OCI-LY3 (cell line): ENCODE results near the gene MFNG.
A peak's percentile ranks its signal among the peaks of the same experiment; 100 is the strongest.

ENCODE experiments used
- H2AFZ ChIP-seq: fragments of 200-600, 300-600 bp; shearing (Covaris generic); 2 replicates; pipeline ENCODE4 v1.6.0; 2014; ENCODE audit warnings: antibody characterized with exemption, low read depth, low read length
- H3K27ac ChIP-seq: fragments of 200-600, 300-600 bp; sonication (generic); 2 replicates; pipeline ENCODE4 v1.5.1; 2014; ENCODE audit warnings: mild to moderate bottlenecking, low read length, moderate library complexity, mixed read lengths
- H3K27me3 ChIP-seq: fragments of 200-600, 300-600 bp; sonication (generic); 2 replicates; pipeline ENCODE4 v1.6.1; 2014; ENCODE audit warnings: low read depth, low read length, mixed read lengths
- H3K36me3 ChIP-seq: fragments of 200-600, 300-600 bp; sonication (generic); replicated peaks from 2 replicates; pipeline ENCODE3; 2014; ENCODE audit warnings: low read depth, low read length, mixed read lengths
- H3K4me1 ChIP-seq: fragments of 300-600, 200-600 bp; sonication (generic); 2 replicates; pipeline ENCODE4 v1.6.1; 2014; ENCODE audit warnings: low read length, mixed read lengths
- H3K4me2 ChIP-seq: fragments of 200-600, 300-600 bp; sonication (generic); 2 replicates; pipeline ENCODE4 v1.6.1; 2014; ENCODE audit warnings: low read length, mixed read lengths
- H3K4me3 ChIP-seq: fragments of 300-600, 200-600 bp; sonication (generic); 2 replicates; pipeline ENCODE4 v1.5.1; 2014; ENCODE audit warnings: antibody characterized with exemption, mild to moderate bottlenecking, low read length, moderate library complexity
- H3K79me2 ChIP-seq: fragments of 300-600, 200-600 bp; shearing (Covaris generic); 2 replicates; pipeline ENCODE4 v1.6.1; 2014; ENCODE audit warnings: mild to moderate bottlenecking, low read length, mixed read lengths
- H3K9ac ChIP-seq: fragments of 300-600, 200-600 bp; shearing (Covaris generic); 2 replicates; pipeline ENCODE4 v1.6.0; 2014; ENCODE audit warnings: mild to moderate bottlenecking, low read length, moderate library complexity
- H3K9me3 ChIP-seq: fragments of 200-600, 300-600 bp; shearing (Covaris generic); 2 replicates; pipeline ENCODE4 v1.6.1; 2014; ENCODE audit warnings: low read length, mixed read lengths; ENCODE audit not compliant: insufficient read depth
- H4K20me1 ChIP-seq: fragments of 200-600, 300-600 bp; sonication (generic); 2 replicates; pipeline ENCODE4 v1.6.1; 2016; ENCODE audit warnings: low read length, mixed read lengths; ENCODE audit not compliant: insufficient read depth
- EZH2phosphoT487 ChIP-seq: fragments of 200-600 bp; shearing (Covaris generic); IDR thresholded peaks from 2 replicates; pipeline ENCODE4 v1.6.1; 2018; ENCODE audit warnings: antibody characterized with exemption, mixed run types, low read depth
- TF ChIP-seq, protein P1 (sequence below): fragments of 200-600, 300-600 bp; sonication (generic); IDR thresholded peaks from 2 replicates; pipeline ENCODE4 v1.5.1; 2014; ENCODE audit warnings: antibody characterized with exemption, low read length, low read depth

MFNG gene

DNA sequence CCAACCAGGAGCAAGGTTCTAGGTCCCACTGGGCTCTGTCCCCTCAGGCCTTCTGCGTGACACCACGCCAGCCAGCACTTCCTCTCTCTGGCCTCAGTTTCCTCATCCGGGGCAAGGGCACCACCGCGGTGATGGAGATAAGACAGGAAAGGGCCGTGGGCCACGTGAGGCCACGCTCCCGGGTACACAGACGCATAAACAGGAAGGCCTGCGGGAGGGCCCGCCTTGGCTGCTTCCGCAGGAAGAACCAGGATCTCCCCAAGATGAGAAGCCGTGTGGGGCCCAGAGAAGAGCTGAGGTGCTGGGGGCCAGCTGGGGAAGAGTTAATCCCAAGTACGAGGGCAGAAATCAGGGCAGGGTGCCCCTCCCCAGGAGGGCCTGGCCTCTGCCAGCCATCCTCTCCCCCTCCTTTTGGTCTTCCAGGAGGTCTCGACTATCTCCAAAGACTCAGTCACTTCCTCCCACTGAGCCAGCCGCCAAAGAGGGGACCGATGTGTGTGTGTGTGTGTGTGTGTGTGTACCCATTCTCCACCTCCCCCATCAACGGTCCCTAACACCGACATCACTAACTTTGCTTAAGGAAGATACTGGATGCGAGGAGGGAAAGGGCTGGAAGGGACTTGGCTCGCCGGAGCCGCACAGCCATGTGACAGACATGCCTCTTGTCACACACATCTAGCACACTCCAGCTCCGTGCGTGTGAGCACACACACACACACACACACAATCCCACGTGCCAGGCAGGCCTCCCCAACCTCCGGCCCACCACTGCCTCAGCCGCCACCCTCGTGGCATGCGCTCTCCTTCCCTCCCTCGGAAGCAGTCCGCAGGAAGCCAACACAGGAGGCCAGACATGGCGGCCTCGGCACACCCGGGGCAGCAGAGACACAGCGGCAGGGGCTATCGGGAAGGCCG lies 1.4 kb downstream of the MFNG start:
- peak overlapping the region; percentile 96 for H3K9ac ChIP-seq
- H3K36me3 ChIP-seq = peaks cover 13% of the 10 kb centered on the region
- H4K20me1 ChIP-seq = peaks cover 36% of the 10 kb centered on the region
- H3K27me3 ChIP-seq = no peaks in the 10 kb centered on the region
- peak overlapping the region; percentile 83 for H3K27ac ChIP-seq
- no peak overlapping the region; the same call in 1 of the 2 replicates for H2AFZ ChIP-seq
- peaks cover 69% of the 10 kb centered on the region for H3K79me2 ChIP-seq
- TF ChIP-seq, protein P1, sequence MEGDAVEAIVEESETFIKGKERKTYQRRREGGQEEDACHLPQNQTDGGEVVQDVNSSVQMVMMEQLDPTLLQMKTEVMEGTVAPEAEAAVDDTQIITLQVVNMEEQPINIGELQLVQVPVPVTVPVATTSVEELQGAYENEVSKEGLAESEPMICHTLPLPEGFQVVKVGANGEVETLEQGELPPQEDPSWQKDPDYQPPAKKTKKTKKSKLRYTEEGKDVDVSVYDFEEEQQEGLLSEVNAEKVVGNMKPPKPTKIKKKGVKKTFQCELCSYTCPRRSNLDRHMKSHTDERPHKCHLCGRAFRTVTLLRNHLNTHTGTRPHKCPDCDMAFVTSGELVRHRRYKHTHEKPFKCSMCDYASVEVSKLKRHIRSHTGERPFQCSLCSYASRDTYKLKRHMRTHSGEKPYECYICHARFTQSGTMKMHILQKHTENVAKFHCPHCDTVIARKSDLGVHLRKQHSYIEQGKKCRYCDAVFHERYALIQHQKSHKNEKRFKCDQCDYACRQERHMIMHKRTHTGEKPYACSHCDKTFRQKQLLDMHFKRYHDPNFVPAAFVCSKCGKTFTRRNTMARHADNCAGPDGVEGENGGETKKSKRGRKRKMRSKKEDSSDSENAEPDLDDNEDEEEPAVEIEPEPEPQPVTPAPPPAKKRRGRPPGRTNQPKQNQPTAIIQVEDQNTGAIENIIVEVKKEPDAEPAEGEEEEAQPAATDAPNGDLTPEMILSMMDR = no peak
- TF ChIP-seq EZH2phosphoT487 = no peak
- peak overlapping the region; percentile 97 for H3K4me3 ChIP-seq
- no peaks in the 10 kb centered on the region for H3K9me3 ChIP-seq
- peak overlapping the region; percentile 96 for H3K4me2 ChIP-seq
- peaks cover 31% of the 10 kb centered on the region for H3K4me1 ChIP-seq

- Histone ChIP-seq H3K27me3 (no peaks in the 10 kb centered on the region), H2AFZ (no peak overlapping the region), H3K36me3 (peaks cover 20% of the 10 kb centered on the region), H4K20me1 (peaks cover 36% of the 10 kb centered on the region), H3K9me3 (no peaks in the 10 kb centered on the region), H3K4me2 (no peak overlapping the region), H3K9ac (no peak overlapping the region), H3K27ac (no peak overlapping the region), H3K79me2 (peaks cover 69% of the 10 kb centered on the region), H3K4me3 (no peak overlapping the region), H3K4me1 (peaks cover 26% of the 10 kb centered on the region)
- TF ChIP-seq EZH2phosphoT487 = no peak
- TF ChIP-seq, protein P1 = no peak
Measured at GRCh38 chr22:37483050-37483449, 3.1 kb downstream of the MFNG start.

DNA sequence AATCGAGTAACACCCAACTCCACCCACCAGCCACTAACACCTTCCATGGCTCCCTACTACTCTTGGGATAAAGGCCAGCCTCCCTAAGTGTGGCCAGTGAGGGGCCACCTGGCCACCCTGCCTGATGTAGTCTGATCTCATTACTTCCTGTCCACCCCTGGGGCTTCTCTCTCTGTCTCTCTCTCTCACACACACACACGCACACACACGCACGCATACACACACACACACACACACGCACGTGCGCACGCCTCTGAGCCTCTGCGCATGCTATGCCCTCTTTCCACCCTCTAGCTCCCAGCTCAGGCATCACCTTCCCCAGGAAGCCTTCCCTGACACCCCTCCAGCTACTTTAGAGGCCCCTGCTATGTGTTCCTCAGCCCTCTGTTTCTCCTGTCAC lies 3.9 kb downstream of the MFNG start:
- no peak overlapping the region for H3K9ac ChIP-seq
- H4K20me1 ChIP-seq = peaks cover 36% of the 10 kb centered on the region
- H2AFZ ChIP-seq = no peak overlapping the region
- peaks cover 20% of the 10 kb centered on the region for H3K36me3 ChIP-seq
- H3K79me2 ChIP-seq = peaks cover 69% of the 10 kb centered on the region
- no peaks in the 10 kb centered on the region for H3K9me3 ChIP-seq
- no peak overlapping the region for H3K4me3 ChIP-seq
- TF ChIP-seq EZH2phosphoT487 = no peak
- TF ChIP-seq, protein P1 = no peak
- H3K27ac ChIP-seq = no peak overlapping the region
- peaks cover 18% of the 10 kb centered on the region for H3K4me1 ChIP-seq
- H3K27me3 ChIP-seq = no peaks in the 10 kb centered on the region
- no peak overlapping the region for H3K4me2 ChIP-seq

- no peak overlapping the region for H3K4me3 ChIP-seq
- H4K20me1 ChIP-seq = peaks cover 36% of the 10 kb centered on the region
- H3K36me3 ChIP-seq = peaks cover 27% of the 10 kb centered on the region
- H3K27ac ChIP-seq = no peak overlapping the region
- peaks cover 10% of the 10 kb centered on the region for H3K4me1 ChIP-seq
- no peak overlapping the region for H3K9ac ChIP-seq
- no peaks in the 10 kb centered on the region for H3K9me3 ChIP-seq
- peaks cover 66% of the 10 kb centered on the region for H3K79me2 ChIP-seq
- no peak overlapping the region for H2AFZ ChIP-seq
- no peak overlapping the region for H3K4me2 ChIP-seq
- no peak for TF ChIP-seq EZH2phosphoT487
- TF ChIP-seq, protein P1 = no peak
- H3K27me3 ChIP-seq = no peaks in the 10 kb centered on the region
Measured at GRCh38 chr22:37481347-37481907, 4.8 kb downstream of the MFNG start.
